Coronary artery (tissue), 2 donors: ENCODE data around the gene GPSM1.

Source experiments
- DNase-seq: peaks from one replicate; pipeline ENCODE4 v3.0.0-alpha.2; 2017; ENCODE audit warnings: low spot score
- H3K27ac ChIP-seq, 2 donors: fragments of 200-600 bp; sonication (generic); one replicate each; pipeline ENCODE4 v1.5.1; 2016 to 2019
- H3K4me3 ChIP-seq: fragments of 200-600 bp; sonication (generic); 2 replicates; pipeline ENCODE4 v1.5.1; 2016; ENCODE audit warnings: mild to moderate bottlenecking, moderate library complexity
- TF ChIP-seq, protein P1 (sequence below): fragments of 200-600 bp; sonication (generic); IDR thresholded peaks from one replicate; pipeline ENCODE4 v1.5.1; 2019; ENCODE audit warnings: antibody characterized with exemption

The GPSM1 gene

DNA sequence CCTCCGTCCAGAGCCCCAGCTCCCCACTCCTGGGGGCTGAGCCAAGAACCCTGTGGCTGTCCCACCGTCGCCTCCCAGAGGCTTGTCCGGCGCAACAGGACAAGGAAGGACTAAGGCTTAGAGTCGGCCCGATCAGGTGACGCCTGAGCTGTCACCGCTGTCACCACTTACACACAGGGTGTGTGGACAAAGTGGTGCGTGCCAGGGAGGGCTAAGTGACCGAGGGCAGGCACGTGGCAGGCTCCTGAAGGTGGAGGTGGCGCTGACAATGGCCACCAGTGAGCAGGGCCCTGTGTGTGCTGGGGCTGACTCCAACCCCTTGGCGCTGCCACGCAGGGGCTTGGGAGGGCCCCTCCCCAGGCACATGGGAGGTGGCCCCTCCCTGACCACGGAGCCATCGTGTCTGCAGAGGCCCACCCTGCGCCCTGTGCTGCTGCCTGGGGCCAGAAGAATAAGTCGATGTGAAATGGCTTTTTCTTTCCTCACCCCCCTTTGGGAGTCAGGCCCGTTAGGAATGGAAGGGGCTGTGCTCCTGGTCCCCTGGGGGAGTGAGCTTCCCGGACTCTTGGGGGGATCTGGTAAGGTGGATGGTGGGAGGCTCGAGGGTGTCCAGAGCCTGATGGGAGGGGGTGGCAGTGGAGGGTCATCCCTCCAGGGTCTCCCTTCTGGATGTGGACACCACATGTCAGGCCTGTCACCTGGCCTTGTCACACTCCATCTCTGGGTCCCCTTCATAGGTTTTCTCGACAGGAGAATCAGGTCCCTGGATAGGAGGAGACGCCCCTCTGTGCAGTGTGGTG, 2.6 kb upstream of the GPSM1 start:
- Histone ChIP-seq H3K27ac (no peak overlapping the region), H3K4me3 (no peak overlapping the region)
- TF ChIP-seq, protein P1, sequence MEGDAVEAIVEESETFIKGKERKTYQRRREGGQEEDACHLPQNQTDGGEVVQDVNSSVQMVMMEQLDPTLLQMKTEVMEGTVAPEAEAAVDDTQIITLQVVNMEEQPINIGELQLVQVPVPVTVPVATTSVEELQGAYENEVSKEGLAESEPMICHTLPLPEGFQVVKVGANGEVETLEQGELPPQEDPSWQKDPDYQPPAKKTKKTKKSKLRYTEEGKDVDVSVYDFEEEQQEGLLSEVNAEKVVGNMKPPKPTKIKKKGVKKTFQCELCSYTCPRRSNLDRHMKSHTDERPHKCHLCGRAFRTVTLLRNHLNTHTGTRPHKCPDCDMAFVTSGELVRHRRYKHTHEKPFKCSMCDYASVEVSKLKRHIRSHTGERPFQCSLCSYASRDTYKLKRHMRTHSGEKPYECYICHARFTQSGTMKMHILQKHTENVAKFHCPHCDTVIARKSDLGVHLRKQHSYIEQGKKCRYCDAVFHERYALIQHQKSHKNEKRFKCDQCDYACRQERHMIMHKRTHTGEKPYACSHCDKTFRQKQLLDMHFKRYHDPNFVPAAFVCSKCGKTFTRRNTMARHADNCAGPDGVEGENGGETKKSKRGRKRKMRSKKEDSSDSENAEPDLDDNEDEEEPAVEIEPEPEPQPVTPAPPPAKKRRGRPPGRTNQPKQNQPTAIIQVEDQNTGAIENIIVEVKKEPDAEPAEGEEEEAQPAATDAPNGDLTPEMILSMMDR, result no peak
- no peak for DNase-seq

DNA sequence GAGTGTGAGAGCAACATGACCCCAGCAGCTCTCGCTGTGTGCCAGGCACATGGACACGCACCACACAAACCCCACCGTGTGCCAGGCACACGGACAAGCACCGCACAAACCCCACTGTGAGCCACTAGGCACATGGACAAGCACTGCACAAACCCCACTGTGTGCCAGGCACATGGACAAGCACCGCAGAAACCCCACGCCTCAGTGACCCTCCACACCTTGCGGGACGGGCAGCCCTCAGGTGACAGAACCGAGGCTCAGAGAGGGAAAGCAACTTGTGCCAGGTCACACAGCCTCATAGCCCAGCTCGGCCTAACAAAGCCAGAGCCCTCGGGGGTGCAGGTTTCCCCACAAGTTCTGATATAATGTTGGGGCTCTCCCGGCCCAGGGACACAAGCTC, 2.0 kb upstream of the GPSM1 start:
- no peak for DNase-seq
- TF ChIP-seq, protein P1, result no peak
- H3K27ac ChIP-seq, result peak overlapping the region in 1 of 2 donors; percentile 87
- no peak overlapping the region for H3K4me3 ChIP-seq

DNA sequence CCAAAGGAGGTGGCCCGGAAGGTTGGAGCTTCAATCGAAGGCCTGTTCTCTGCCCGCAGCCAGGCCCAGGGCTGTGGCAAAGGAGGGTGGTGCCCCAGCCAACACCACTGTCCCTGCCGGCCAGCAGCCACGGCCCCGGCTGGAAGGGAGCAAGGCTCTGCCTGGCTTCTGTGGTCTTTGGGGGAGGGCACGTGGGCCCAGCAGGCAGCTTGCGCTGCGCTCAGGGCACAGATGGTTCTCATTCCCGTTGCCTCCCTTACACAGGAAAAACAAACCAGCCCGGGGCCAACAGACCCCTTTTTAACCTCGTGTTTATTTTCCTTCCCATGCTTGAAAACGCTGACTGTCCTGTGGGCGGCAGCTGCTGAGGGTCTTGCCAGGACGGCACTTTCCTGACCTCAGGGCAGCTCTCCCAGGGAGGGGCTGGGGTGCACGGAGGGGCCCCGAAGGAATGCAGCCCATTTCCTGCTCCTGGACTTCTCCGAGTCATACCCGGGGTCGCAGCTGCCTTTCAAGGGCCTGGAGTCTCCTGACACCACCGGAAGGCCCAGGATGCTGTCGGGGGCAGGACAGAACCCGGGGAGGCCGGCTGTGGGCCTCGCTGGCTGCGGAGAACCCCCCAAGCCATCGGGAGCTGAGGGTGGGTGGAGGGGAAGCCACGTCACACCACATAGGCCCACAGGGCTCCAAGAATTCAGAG, 1.1 kb upstream of the GPSM1 start:
- peak overlapping the region; percentile 68 to 87 for H3K27ac ChIP-seq
- DNase-seq, result no peak
- peak overlapping the region; percentile 82 for H3K4me3 ChIP-seq
- TF ChIP-seq, protein P1, result no peak

DNA sequence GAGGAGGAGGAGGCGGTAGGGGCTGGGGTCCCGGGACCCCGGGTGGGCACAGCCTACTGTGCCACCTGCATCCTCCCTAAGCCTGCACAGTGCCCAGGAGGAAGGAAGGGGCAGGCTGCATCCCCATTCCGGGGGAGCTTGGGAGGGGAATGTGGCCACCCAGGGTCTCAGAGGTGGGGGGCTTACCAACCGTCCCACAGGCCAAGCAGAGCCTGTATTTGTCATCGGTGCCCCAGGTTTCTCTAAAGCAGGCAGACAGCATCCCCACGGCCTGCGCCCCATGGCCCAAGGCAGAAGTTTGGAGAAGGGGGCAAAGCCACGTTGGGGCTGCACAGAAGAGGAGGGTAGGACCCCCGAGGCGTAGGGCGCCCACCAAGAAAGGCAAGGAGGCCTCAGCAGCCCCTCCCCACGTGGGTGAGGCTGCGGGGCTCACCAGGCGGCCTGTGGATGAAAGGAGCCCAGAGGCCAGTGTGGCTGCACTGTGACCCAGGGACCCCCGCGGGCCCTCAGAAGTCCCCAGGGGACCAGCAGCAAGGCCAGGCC, 507 bp upstream of the GPSM1 start:
- TF ChIP-seq, protein P1, result no peak
- no peak for DNase-seq
- Histone ChIP-seq H3K4me3 (peak overlapping the region; percentile 82), H3K27ac (peak overlapping the region; percentile 68 to 87)

- TF ChIP-seq, protein P1, result no peak
- Histone ChIP-seq H3K4me3 (peak overlapping the region; percentile 82), H3K27ac (peak overlapping the region; percentile 68 to 87)
- no peak for DNase-seq
These were observed 777 bp downstream of the GPSM1 start for GRCh38 chr9:136328011-136328621.

GRCh38 chr9:136328622-136329041, 1.3 kb downstream of the GPSM1 start:
- TF ChIP-seq, protein P1, result no peak
- no peak for DNase-seq
- Histone ChIP-seq H3K27ac (peak overlapping the region in 1 of 2 donors; percentile 87), H3K4me3 (peak overlapping the region; percentile 82)
